Measurements from ENCODE around the gene FAM193A.

- TF ChIP-seq CTCF (IDR thresholded peaks at IDR 0.05; ENCODE audit: insufficient read depth, low read length, poor library complexity, severe bottlenecking): no peak
- no peak for TF ChIP-seq EZH2phosphoT487 (conservative IDR thresholded peaks at IDR 0.05; ENCODE audit: low read length)
Measured at GRCh38 chr4:2691952-2692435, 155.5 kb downstream of the FAM193A start.

Measured in SU-DHL-6 (cell line).